HepG2 (cell line): Measurements from ENCODE around the gene CERS3. TPM values are rescaled to one million over a fixed set of nuclear protein-coding genes. Genes with fewer than 3 reads are reported as not detected.

Experiments used
- ATAC-seq: fragments of 200-7000 bp; cut with Tn5 transposase; 3 replicates; pipeline ENCODE4 v1.9.1; 2020; ENCODE audit warnings: mild to moderate bottlenecking, moderate library complexity
- BruUV-seq: library from RNA; stranded (reverse); fragments of 400-500 nt; replicated peaks from 2 replicates; lab custom pipeline; 2021; lab: Mats Ljungman, UMichigan
- CTCF ChIA-PET: fragments of 300-600 bp; formaldehyde crosslinking; extraction: SDS; loops from one replicate; lab custom pipeline; 2021; ENCODE audit warnings: low total read pairs, inconsistent platforms, low intra/inter-chr PET ratio; lab: Yijun Ruan, JAX
- POLR2A ChIA-PET: fragments of 350-600 bp; sonication (Branson Sonifier 250); formaldehyde crosslinking; loops from one replicate; lab custom pipeline; 2020; ENCODE audit warnings: antibody characterized with exemption, inconsistent platforms; lab: Yijun Ruan, JAX
- DNase-seq: peaks from one replicate; pipeline ENCODE4 v3.0.0-alpha.2; 2015; ENCODE audit warnings: low spot score
- FAIRE-seq: peaks from 3 replicates; lab custom pipeline; 2011; peaks lifted over from hg19 to GRCh38; lab: Jason Lieb, UNC
- H2AFZ ChIP-seq: one replicate; pipeline ENCODE4 v1.6.1; 2011; ENCODE audit warnings: low read length, inconsistent platforms
- H3K27ac ChIP-seq: fragments of 300-600 bp; 3 replicates; pipeline ENCODE4 v1.8.0; 2011; ENCODE audit warnings: mixed run types, mild to moderate bottlenecking, mixed read lengths, low read length, inconsistent platforms; ENCODE audit not compliant: insufficient read depth; ENCODE audit errors: extremely low read length
- H3K27me3 ChIP-seq, 2 experiments: fragments of 200-600 bp in 1 of 2; 2 replicates in 1 of 2; 3 replicates in 1 of 2; pipeline versions ENCODE4 v1.6.0 to v1.8.0; 2011; ENCODE audit warnings: low read length in 2 of 2, mild to moderate bottlenecking in 2 of 2, moderate library complexity in 2 of 2, inconsistent platforms in 1 of 2; ENCODE audit not compliant: insufficient read depth in 2 of 2, control insufficient read depth in 1 of 2
- H3K36me3 ChIP-seq, 2 experiments: fragments of 200-600 bp in 1 of 2; replicated peaks in 1 of 2; 2 replicates in 1 of 2; 3 replicates in 1 of 2; pipeline versions ENCODE4 v1.5.1 to v1.8.0; 2011; ENCODE audit warnings: low read length in 2 of 2, inconsistent platforms in 1 of 2; ENCODE audit not compliant: insufficient read depth in 2 of 2, control insufficient read depth in 1 of 2
- H3K4me1 ChIP-seq: 2 replicates; pipeline ENCODE4 v1.5.1; 2012; ENCODE audit warnings: low read length, inconsistent platforms; ENCODE audit not compliant: insufficient read depth
- H3K4me2 ChIP-seq: 2 replicates; pipeline ENCODE4 v1.6.0; 2011; ENCODE audit warnings: low read depth, low read length, inconsistent platforms
- H3K4me3 ChIP-seq, 3 experiments: fragments of 200-600 bp in 1 of 3; sonication (generic), shearing (Covaris generic) in 1 of 3; replicated peaks in 1 of 3; 2 replicates each; pipeline ENCODE4 v1.5.1; 2011 to 2016; ENCODE audit warnings: low read length in 3 of 3, inconsistent platforms in 2 of 3, low read depth in 2 of 3, mild to moderate bottlenecking in 2 of 3, control low read depth in 1 of 3, mixed read lengths in 1 of 3; ENCODE audit not compliant: insufficient read depth in 1 of 3
- H3K79me2 ChIP-seq: one replicate; pipeline ENCODE4 v1.6.1; 2011; ENCODE audit warnings: low read length, inconsistent platforms; ENCODE audit not compliant: insufficient read depth
- H3K9ac ChIP-seq: 2 replicates; pipeline ENCODE4 v1.6.0; 2011; ENCODE audit warnings: mild to moderate bottlenecking, low read depth, low read length, inconsistent platforms; ENCODE audit not compliant: insufficient read depth
- H3K9me3 ChIP-seq: 2 replicates; pipeline ENCODE4 v1.5.1; 2012; ENCODE audit warnings: mild to moderate bottlenecking, low read length
- H4K20me1 ChIP-seq: 2 replicates; pipeline ENCODE4 v1.6.0; 2011; ENCODE audit warnings: inconsistent platforms, mild to moderate bottlenecking, low read length, moderate library complexity; ENCODE audit not compliant: insufficient read depth
- DNMT3B ChIP-seq: conservative IDR thresholded peaks from 2 replicates; pipeline ENCODE4 v1.6.1; 2016; ENCODE audit warnings: missing biosample characterization, control low read depth
- FOXC1 ChIP-seq: sonication (generic); formaldehyde crosslinking; IDR thresholded peaks from 2 replicates; pipeline ENCODE4 v1.8.0; 2022; ENCODE audit warnings: mild to moderate bottlenecking, missing genetic modification reagents, borderline replicate concordance
- TRIM24 ChIP-seq: sonication (generic); formaldehyde crosslinking; IDR thresholded peaks from 2 replicates; pipeline ENCODE4 v1.8.0; 2022; ENCODE audit warnings: mild to moderate bottlenecking, missing genetic modification reagents
- ZHX2 ChIP-seq, 2 experiments: sonication (generic) in 1 of 2; formaldehyde crosslinking in 1 of 2; IDR thresholded peaks; 2 replicates each; pipeline versions ENCODE4 v1.6.1 to v1.9.0; 2014 to 2022; ENCODE audit warnings: antibody characterized with exemption in 1 of 2, borderline replicate concordance in 1 of 2, inconsistent platforms in 1 of 2, low read depth in 1 of 2, missing genetic modification reagents in 1 of 2
- ZNF24 ChIP-seq: fragments of 450-650 bp; IDR thresholded peaks from 2 replicates; pipeline ENCODE4 v1.6.1; 2017; ENCODE audit warnings: antibody characterized with exemption, mild to moderate bottlenecking
- ZNF33A ChIP-seq: sonication (generic); formaldehyde crosslinking; IDR thresholded peaks from 2 replicates; pipeline ENCODE4 v1.5.1; 2020; ENCODE audit warnings: missing genetic modification reagents, mild to moderate bottlenecking, moderate library complexity, borderline replicate concordance
- ZNF720 ChIP-seq: sonication (generic); formaldehyde crosslinking; IDR thresholded peaks from 2 replicates; pipeline ENCODE4 v1.4.0; 2020; ENCODE audit warnings: missing genetic modification reagents
- WGBS: methylation state at CpG from one replicate; pipeline ENCODE4 v1.1.6; 2017; ENCODE audit warnings: low lambda C conversion rate; 5-methylcytosine and 5-hydroxymethylcytosine counted together
- in situ Hi-C: cut with HindIII; loops from 2 replicates; pipeline ENCODE4 v1.10.0; 2017; ENCODE audit warnings: low pct_unique_long_range_greater_than_20kb; ENCODE audit not compliant: extremely low pct_ligation_motif_present
- intact Hi-C: fragments of 100-400 bp; cut with micrococcal nuclease; formaldehyde crosslinking; loops from one replicate; pipeline ENCODE4 v1.10.0; 2022; ENCODE audit not compliant: unreplicated experiment
- polyA plus RNA-seq, 8 experiments: library from polyadenylated mRNA; depleted of rRNA in 3 of 8; stranded (reverse) in 7 of 8; unstranded in 1 of 8; fragments of >200 nt; fragmentation: Illumina TruSeq in 4 of 8; extraction: Trizol in 4 of 8; gene quantifications; 2 replicates each; pipeline versions ENCODE4 v1.2.1 to v1.2.3, GENCODE V29; 2011 to 2016; ENCODE audit warnings: low read depth in 4 of 8, missing spikeins in 1 of 8, mixed read lengths in 1 of 8; ENCODE audit not compliant: insufficient read depth in 1 of 8
- total RNA-seq, 5 experiments: library from RNA; depleted of rRNA; stranded (reverse); fragments of >200 nt; fragmentation: Illumina TruSeq; extraction: Trizol; gene quantifications; 2 replicates each; pipeline ENCODE4 v1.2.3, GENCODE V29; 2016; ENCODE audit warnings: low read depth in 1 of 5

Gene CERS3
- total and polyA plus RNA-seq, 2 of the 13 experiments (the other 11 are each of a cell fraction or from before 2014, with no cell fraction given) = not detected

GRCh38 chr15:100525436-100525835 is 3.3 kb downstream of the CERS3 start:
- Histone ChIP-seq H3K4me1 (no peaks in the 10 kb centered on the region), H2AFZ (no peak overlapping the region), H3K36me3 (no peaks in the 10 kb centered on the region), H3K4me2 (no peak overlapping the region), H3K27me3 (peaks cover 0 to 18% of the 10 kb centered on the region in 2 experiments; a peak in 1 of 5 replicates), H3K27ac (no peak overlapping the region), H4K20me1 (no peaks in the 10 kb centered on the region), H3K79me2 (no peaks in the 10 kb centered on the region), H3K4me3 (no peak overlapping the region), H3K9me3 (no peaks in the 10 kb centered on the region), H3K9ac (no peak overlapping the region)
- TF ChIP-seq ZHX2 (IDR thresholded peaks at IDR 0.05; ENCODE audit: low read depth) = no peak
- TF ChIP-seq ZHX2 (CRISPR knock-in tag; IDR thresholded peaks at IDR 0.05; ENCODE audit: borderline replicate concordance) = no peak
- no peak for TF ChIP-seq ZNF24
- no peak for TF ChIP-seq ZNF720 (CRISPR knock-in tag)
- TF ChIP-seq DNMT3B (CRISPR knock-in tag) = no peak
- TF ChIP-seq FOXC1 (CRISPR knock-in tag) = no peak
- TF ChIP-seq ZNF33A (CRISPR knock-in tag) = no peak
- no peak for TF ChIP-seq TRIM24
- POLR2A ChIA-PET = no interaction called here
- FAIRE-seq (no peak), ATAC-seq (no peak), DNase-seq (no peak)
- CTCF ChIA-PET = no interaction called here
- no TSS peak for BruUV-seq
- intact Hi-C loops (no loop called here), in situ Hi-C loops (no loop called here)
- WGBS = 0% methylated on average over 1 of the region's 1 CpG
